Colonic mucosa (tissue), 4 donors: ENCODE measurements around the gene PLXNA2. TPM values are rescaled to one million over a fixed set of nuclear protein-coding genes. Genes with fewer than 3 reads are reported as not detected.

Experiments
- DNase-seq: peaks from one replicate; pipeline ENCODE4 v3.0.0-alpha.2; 2020
- H3K27ac ChIP-seq: fragments of 200-600 bp; one replicate; pipeline ENCODE4 v1.8.0; 2021
- H3K27me3 ChIP-seq: fragments of 200-600 bp; one replicate; pipeline ENCODE4 v1.8.0; 2021
- H3K36me3 ChIP-seq: fragments of 200-600 bp; one replicate; pipeline ENCODE4 v1.8.0; 2021
- H3K4me1 ChIP-seq: fragments of 200-600 bp; one replicate; pipeline ENCODE4 v1.8.0; 2021; ENCODE audit warnings: mild to moderate bottlenecking
- H3K4me3 ChIP-seq: fragments of 200-600 bp; one replicate; pipeline ENCODE4 v1.8.0; 2021
- H3K9ac ChIP-seq, 2 donors: one replicate each; pipeline ENCODE4 v1.7.0; 2013; ENCODE audit warnings: control low read depth in 2 of 2, low read depth in 2 of 2, low read length in 2 of 2
- H3K9me3 ChIP-seq: fragments of 200-600 bp; one replicate; pipeline ENCODE4 v1.8.0; 2021
- intact Hi-C: fragments of 100-400 bp; cut with DNase I; formaldehyde crosslinking; loops from one replicate; pipeline ENCODE4 v1.14.1; 2022
- total RNA-seq, 2 donors: library from RNA; stranded (reverse); fragmentation: NEBNext Ultra II Directional in 1 of 2; extraction: Animal tissue kit (Norgen Biotek cat#: 25700) in 1 of 2; gene quantifications; one replicate each; pipeline ENCODE4 v1.2.1, GENCODE V29; 2021
- TF ChIP-seq, protein P1 (sequence below): fragments of 200-600 bp; IDR thresholded peaks from one replicate; pipeline ENCODE4 v1.8.0; 2022; ENCODE audit warnings: antibody characterized with exemption, mild to moderate bottlenecking
- donor health status: healthy.
- donor health status: DM: no; HTN: no; CAD: no.
- donor health status: DM: no; HTN: no; CAD: no.

PLXNA2 gene
- total RNA-seq, 2 donors from 2014 or later = 46.1 to 81.6 TPM

- TF ChIP-seq, protein P1, sequence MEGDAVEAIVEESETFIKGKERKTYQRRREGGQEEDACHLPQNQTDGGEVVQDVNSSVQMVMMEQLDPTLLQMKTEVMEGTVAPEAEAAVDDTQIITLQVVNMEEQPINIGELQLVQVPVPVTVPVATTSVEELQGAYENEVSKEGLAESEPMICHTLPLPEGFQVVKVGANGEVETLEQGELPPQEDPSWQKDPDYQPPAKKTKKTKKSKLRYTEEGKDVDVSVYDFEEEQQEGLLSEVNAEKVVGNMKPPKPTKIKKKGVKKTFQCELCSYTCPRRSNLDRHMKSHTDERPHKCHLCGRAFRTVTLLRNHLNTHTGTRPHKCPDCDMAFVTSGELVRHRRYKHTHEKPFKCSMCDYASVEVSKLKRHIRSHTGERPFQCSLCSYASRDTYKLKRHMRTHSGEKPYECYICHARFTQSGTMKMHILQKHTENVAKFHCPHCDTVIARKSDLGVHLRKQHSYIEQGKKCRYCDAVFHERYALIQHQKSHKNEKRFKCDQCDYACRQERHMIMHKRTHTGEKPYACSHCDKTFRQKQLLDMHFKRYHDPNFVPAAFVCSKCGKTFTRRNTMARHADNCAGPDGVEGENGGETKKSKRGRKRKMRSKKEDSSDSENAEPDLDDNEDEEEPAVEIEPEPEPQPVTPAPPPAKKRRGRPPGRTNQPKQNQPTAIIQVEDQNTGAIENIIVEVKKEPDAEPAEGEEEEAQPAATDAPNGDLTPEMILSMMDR = no peak
- H3K27ac ChIP-seq = no peak overlapping the region
- H3K27me3 ChIP-seq = no peaks in the 10 kb centered on the region
- no peaks in the 10 kb centered on the region for H3K4me1 ChIP-seq
- DNase-seq = no peak
- H3K36me3 ChIP-seq = no peaks in the 10 kb centered on the region
- no peak overlapping the region for H3K9ac ChIP-seq
- intact Hi-C loops = loop anchor here (10.0 kb wide), 1 partner anchor 115 kb away; no protein-coding TSS in a partner anchor
- no peaks in the 10 kb centered on the region for H3K9me3 ChIP-seq
- H3K4me3 ChIP-seq = no peak overlapping the region
These were observed 244.8 kb downstream of the PLXNA2 start for GRCh38 chr1:207999274-207999915.

DNA sequence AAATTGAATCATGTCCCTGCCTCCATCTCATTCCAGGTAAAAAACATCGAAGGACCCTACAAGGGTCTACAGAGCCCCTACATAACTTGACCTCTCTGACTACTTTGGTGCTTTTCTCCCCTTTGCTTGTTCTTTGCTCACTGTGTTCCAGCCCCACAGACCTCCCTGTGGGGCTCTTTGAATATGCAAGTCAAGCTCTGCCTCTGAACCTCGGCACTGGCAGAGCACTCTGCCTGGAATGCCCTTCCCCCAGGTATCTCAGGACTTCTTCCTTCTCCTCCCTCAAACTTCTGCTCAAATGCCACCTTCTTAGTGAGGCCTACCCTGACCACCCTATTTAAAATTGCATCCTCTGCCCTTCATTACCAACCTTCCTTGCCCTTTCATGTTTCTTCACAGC lies 245.5 kb downstream of the PLXNA2 start:
- no peaks in the 10 kb centered on the region for H3K27me3 ChIP-seq
- no peak overlapping the region for H3K4me3 ChIP-seq
- intact Hi-C loops = loop anchor here (10.0 kb wide), 1 partner anchor 114 kb away; no protein-coding TSS in a partner anchor
- no peak overlapping the region for H3K27ac ChIP-seq
- H3K36me3 ChIP-seq = no peaks in the 10 kb centered on the region
- no peak overlapping the region for H3K9ac ChIP-seq
- TF ChIP-seq, protein P1 = no peak
- no peak for DNase-seq
- no peaks in the 10 kb centered on the region for H3K4me1 ChIP-seq
- H3K9me3 ChIP-seq = no peaks in the 10 kb centered on the region

DNA sequence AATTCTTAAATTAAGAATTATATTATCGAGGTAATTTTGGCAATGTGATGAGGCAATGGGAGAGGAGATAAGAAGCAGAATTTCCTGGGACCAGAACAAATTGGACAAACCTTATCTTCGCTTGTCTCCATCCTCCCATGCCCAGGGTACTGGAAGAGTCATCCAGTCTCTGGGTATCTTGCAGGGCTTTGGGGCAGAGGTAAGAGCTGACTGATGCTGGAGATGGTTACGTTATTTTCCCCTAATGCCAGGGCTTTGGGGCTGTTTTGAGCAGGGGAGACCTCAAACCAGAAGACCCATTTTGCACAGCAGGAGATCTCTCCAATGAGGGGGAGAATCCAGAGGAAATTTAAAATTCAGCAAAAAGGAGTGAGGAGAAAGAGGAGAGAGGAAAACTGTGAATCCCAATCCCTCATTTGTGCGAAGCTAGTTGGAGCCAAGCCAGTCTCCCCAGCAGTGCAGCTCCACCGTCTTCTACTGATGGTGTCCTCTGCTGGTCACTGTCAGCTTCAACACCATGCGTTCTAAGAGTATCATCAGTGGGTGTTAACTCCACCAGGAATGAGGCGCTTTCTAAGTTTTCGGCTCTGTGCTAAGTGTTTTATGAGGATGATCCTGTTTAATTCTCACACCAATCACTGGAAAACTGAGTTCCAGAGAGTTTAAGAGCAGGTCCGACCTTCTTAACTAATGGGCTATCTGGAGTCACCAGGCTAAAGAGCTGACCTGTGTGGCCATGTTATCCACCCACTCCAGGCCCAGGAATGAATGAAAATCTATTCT lies 246.5 kb downstream of the PLXNA2 start:
- TF ChIP-seq, protein P1 = peak; percentile 77
- Histone ChIP-seq H3K27ac (no peak overlapping the region), H3K4me3 (no peak overlapping the region), H3K9me3 (no peaks in the 10 kb centered on the region), H3K4me1 (no peaks in the 10 kb centered on the region), H3K36me3 (no peaks in the 10 kb centered on the region), H3K27me3 (no peaks in the 10 kb centered on the region), H3K9ac (no peak overlapping the region)
- peak; percentile 78 for DNase-seq
- intact Hi-C loops = loop anchor here (10.0 kb wide), 1 partner anchor 113 kb away; no protein-coding TSS in a partner anchor

GRCh38 chr1:207996636-207997035 lies 247.5 kb downstream of the PLXNA2 start:
- Histone ChIP-seq H3K9me3 (no peaks in the 10 kb centered on the region), H3K36me3 (no peaks in the 10 kb centered on the region), H3K4me3 (no peak overlapping the region), H3K27ac (no peak overlapping the region), H3K9ac (no peak overlapping the region), H3K4me1 (no peaks in the 10 kb centered on the region), H3K27me3 (no peaks in the 10 kb centered on the region)
- TF ChIP-seq, protein P1 = no peak
- intact Hi-C loops = loop anchor here (10.0 kb wide), 1 partner anchor 112 kb away; no protein-coding TSS in a partner anchor
- no peak for DNase-seq

- no peaks in the 10 kb centered on the region for H3K9me3 ChIP-seq
- H3K36me3 ChIP-seq = no peaks in the 10 kb centered on the region
- no peak overlapping the region for H3K27ac ChIP-seq
- no peak overlapping the region for H3K4me3 ChIP-seq
- H3K9ac ChIP-seq = no peak overlapping the region
- TF ChIP-seq, protein P1 = no peak
- DNase-seq = no peak
- intact Hi-C loops = loop anchor here (10.0 kb wide), 1 partner anchor 111 kb away; no protein-coding TSS in a partner anchor
- no peaks in the 10 kb centered on the region for H3K4me1 ChIP-seq
- H3K27me3 ChIP-seq = no peaks in the 10 kb centered on the region
These were observed 248.6 kb downstream of the PLXNA2 start for GRCh38 chr1:207995576-207995975.
